ENCODE data around the gene XRN2. TPM values are rescaled to one million over a fixed set of nuclear protein-coding genes. Genes with fewer than 3 reads are reported as not detected.

The XRN2 gene
- total RNA-seq, 1 donor from 2014 or later: 46.4 TPM

GRCh38 chr20:21436205-21436604, 133.1 kb downstream of the XRN2 start:
- Histone ChIP-seq H3K4me1 (no peaks in the 10 kb centered on the region), H3K27ac (no peak overlapping the region), H3K36me3 (no peaks in the 10 kb centered on the region), H3K27me3 (no peaks in the 10 kb centered on the region), H3K4me3 (no peak overlapping the region), H3K9me3 (no peaks in the 10 kb centered on the region)
- DNase-seq (ENCODE audit: extremely low spot score in 2 of 2): no peak
- intact Hi-C loops (cut with DNase I): no loop called here
- no peak for TF ChIP-seq POLR2AphosphoS5 (IDR thresholded peaks at IDR 0.05; ENCODE audit: insufficient read depth in 1 of 2, low read depth in 1 of 2)
- TF ChIP-seq, protein P1, sequence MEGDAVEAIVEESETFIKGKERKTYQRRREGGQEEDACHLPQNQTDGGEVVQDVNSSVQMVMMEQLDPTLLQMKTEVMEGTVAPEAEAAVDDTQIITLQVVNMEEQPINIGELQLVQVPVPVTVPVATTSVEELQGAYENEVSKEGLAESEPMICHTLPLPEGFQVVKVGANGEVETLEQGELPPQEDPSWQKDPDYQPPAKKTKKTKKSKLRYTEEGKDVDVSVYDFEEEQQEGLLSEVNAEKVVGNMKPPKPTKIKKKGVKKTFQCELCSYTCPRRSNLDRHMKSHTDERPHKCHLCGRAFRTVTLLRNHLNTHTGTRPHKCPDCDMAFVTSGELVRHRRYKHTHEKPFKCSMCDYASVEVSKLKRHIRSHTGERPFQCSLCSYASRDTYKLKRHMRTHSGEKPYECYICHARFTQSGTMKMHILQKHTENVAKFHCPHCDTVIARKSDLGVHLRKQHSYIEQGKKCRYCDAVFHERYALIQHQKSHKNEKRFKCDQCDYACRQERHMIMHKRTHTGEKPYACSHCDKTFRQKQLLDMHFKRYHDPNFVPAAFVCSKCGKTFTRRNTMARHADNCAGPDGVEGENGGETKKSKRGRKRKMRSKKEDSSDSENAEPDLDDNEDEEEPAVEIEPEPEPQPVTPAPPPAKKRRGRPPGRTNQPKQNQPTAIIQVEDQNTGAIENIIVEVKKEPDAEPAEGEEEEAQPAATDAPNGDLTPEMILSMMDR (IDR thresholded peaks at IDR 0.05): no peak
- no peak for TF ChIP-seq POLR2A (IDR thresholded peaks at IDR 0.05)

DNA sequence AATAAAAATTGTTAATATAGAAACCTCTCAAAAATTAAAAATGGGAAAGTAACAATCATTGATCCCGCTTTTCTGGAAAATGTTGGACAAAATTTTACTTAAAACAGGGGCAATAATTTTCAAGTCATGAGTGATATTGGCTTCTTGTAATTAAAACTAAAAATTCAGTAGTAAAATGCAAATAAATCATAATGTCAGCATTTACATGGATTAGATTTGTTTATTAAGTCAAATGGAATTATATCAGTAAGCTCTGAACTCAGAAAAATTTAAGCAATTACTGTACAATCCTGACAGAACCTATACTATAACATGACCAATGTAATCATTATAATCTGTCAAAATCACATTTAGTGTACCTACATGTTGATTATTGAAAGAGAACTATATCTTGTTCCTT, 134.1 kb downstream of the XRN2 start:
- intact Hi-C loops (cut with DNase I): no loop called here
- Histone ChIP-seq H3K27ac (no peak overlapping the region), H3K36me3 (no peaks in the 10 kb centered on the region), H3K4me3 (no peak overlapping the region), H3K4me1 (no peaks in the 10 kb centered on the region), H3K27me3 (no peaks in the 10 kb centered on the region), H3K9me3 (no peaks in the 10 kb centered on the region)
- DNase-seq (ENCODE audit: extremely low spot score in 2 of 2): no peak
- TF ChIP-seq, protein P1 (IDR thresholded peaks at IDR 0.05): no peak
- TF ChIP-seq POLR2A (IDR thresholded peaks at IDR 0.05) (no peak), POLR2AphosphoS5 (IDR thresholded peaks at IDR 0.05; ENCODE audit: insufficient read depth in 1 of 2, low read depth in 1 of 2) (no peak)

DNA sequence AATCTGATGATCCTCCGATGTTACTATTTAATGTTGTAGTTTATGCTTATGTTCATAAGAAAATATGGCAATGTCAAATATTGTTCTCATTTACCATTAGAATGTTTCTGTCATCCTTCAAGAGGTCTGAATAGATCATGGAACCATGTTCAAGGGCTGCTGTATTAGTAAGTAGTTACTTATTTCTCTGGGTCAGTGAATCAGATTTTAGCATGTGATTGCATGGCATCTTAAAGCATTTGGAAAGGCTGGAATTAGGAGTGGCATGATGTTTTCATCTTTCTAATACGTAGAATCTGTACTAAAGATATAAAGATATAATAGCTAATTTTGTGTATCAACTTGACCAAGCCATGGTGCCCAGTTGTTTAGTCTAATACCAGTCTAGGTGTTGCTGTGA, 134.7 kb downstream of the XRN2 start:
- no peaks in the 10 kb centered on the region for H3K4me1 ChIP-seq
- no peak overlapping the region for H3K27ac ChIP-seq
- H3K9me3 ChIP-seq: no peaks in the 10 kb centered on the region
- intact Hi-C loops (cut with DNase I): no loop called here
- no peaks in the 10 kb centered on the region for H3K36me3 ChIP-seq
- no peak overlapping the region for H3K4me3 ChIP-seq
- TF ChIP-seq, protein P1 (IDR thresholded peaks at IDR 0.05): no peak
- no peak for TF ChIP-seq POLR2AphosphoS5 (IDR thresholded peaks at IDR 0.05; ENCODE audit: insufficient read depth in 1 of 2, low read depth in 1 of 2)
- TF ChIP-seq POLR2A (IDR thresholded peaks at IDR 0.05): no peak
- DNase-seq (ENCODE audit: extremely low spot score in 2 of 2): no peak
- no peaks in the 10 kb centered on the region for H3K27me3 ChIP-seq

Small RNA genes within 50 kb of the gene (small RNA-seq; reads per million reads assigned to genes)
- gene RN7SKP140: not detected

Other genes with a start within 250 kb of the XRN2 start
- gene LINC00237, start 197.0 kb upstream of the XRN2 start, total RNA-seq: not detected
- 25.0 TPM for gene KIZ, start 177.2 kb upstream of the XRN2 start, total RNA-seq
- gene NKX2-4, start 94.2 kb downstream of the XRN2 start, total RNA-seq: not detected
- not detected for gene NKX2-2, start 210.7 kb downstream of the XRN2 start, total RNA-seq